ENCODE results near the gene RASA3. TPM values are rescaled to one million over a fixed set of nuclear protein-coding genes. Genes with fewer than 3 reads are reported as not detected.

Gene RASA3
- total RNA-seq, 1 donor from 2014 or later, result 25.3 TPM

DNA sequence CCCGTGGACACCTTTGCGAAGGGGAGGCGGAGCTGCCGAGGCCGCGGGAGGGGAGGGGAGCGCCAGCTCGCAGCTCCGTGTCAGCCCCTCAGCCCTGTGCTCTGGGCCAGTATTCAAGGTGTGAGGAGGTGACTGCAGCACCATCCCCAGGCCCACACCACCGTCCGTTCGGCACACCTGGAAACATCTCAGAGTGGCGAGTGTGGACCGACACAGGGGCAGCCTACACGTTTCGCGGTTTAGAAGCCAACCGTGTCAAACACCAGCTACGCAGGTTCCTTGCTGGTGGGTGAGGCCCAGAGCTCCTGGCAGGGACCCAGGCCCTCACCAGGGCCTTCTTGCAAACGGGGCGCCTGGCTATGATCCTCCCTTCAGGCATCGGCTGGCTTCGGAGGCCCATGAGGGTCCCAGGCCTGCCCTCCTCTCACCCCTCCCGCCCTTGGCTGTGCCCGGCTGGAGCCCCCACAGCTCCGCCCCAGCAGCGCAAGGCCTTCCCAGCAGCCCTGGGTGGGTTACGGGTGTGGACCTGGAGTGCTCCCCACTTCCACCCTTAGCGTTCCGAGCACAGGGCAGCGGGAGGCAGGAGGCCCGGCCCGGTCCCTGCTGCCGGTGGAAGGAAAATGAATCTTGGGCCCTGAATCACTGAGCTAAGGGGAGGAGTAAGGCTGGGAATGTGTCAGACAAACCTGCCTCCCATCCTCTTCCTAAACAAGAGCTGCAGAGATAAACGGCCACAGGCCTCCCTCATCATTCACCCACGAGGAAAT lies 159.8 kb downstream of the RASA3 start:
- no peak for DNase-seq (ENCODE audit: low spot score)

DNA sequence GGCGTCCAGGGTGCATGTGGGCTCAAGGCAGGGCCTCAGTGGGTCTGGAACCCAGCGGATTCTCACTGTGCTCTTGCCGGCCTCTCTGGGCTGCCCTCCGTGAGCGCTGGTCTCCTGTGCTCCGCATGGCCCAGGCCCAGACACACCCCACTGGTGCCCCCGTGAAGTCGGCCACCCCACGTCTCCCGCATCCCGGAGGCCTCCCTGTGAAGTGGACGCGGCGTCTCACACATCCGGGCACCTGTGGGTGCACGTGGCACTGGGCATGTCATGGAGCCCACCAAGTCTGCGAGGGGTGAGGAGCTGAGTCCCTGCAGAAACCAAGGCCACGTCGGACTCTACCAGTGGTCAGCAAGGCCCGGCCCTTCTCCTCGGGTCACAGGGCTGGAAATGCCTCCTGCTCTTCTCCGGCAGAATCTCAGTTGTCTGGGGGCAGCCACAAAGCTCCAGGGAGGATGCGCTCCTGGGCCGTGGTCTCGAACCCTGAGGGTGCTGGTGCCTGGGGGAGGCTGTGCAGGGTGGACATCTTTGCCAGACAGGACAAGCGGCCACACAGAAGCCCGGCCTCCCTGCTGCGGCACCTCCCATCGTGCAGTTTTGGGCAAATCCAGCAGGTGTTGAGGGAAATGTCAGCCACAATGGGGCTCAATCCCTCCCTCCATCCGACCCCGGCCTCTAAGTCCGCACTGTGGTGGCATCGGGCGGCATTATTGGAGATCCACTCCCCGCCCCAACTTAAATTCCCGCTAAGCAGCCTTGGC lies 160.8 kb downstream of the RASA3 start:
- DNase-seq (ENCODE audit: low spot score), result no peak

DNA sequence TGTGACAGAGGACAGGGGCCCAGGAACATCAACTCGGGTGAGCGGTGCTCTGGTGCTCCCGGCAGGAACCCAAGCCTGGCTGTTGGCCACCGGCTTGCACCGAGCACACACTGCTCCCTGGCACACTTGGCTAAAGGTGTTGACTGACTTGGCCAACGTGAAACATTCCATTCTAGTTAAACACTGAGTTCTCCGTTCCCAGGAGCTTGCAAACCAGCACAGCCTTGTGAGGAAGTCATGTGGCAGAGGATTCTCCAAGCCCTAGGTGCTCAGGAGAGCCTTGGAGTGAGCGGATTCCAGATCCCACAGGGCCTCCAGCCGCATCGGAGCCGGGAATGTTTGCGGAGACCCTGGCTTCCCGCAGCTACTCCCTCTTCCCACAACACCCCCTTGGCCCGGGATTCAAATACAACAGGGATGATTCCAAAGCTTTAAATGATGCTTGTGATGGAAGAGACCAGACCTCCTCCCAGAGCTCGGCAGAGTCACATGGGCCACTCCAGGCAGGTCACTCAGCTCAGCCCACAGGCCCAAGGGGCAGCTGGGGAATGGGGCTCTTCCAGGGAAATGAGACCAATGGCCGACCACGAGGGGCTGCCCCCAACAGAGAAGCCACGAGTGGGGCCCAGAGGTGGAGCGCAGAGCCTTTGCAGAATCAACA lies 161.5 kb downstream of the RASA3 start:
- no peak for DNase-seq (ENCODE audit: low spot score)

DNA sequence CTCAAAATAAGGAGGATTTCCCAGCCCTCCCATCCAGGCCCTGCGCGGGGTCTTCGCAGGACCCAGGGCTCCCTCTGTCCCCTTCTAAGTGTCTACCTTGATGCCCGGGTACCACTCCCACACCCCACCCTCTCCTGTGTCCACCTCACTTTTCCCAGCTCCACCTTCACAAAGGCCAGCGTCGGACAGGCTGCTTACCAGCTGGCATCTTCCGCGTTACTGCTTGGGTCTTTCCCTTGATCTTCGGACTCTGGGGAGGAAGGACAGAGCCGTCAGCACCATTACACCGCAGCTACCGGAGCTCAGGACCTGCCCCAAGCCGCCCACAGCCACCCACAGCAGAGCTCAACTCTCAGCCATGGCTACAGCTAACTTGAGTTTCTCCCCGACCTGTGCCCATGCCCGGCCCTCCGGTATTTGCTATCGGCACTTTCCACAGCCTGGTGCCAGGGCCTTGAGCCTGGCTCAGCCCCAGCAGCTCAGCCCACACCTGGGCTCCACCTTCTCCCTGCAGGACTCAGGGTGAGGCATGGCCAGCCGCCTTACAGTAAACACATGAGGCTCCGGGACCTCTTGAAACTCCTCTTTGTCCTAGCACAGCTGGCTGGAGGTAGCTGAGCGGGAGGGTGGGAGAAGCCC lies 162.3 kb downstream of the RASA3 start:
- DNase-seq (ENCODE audit: low spot score), result no peak

DNA sequence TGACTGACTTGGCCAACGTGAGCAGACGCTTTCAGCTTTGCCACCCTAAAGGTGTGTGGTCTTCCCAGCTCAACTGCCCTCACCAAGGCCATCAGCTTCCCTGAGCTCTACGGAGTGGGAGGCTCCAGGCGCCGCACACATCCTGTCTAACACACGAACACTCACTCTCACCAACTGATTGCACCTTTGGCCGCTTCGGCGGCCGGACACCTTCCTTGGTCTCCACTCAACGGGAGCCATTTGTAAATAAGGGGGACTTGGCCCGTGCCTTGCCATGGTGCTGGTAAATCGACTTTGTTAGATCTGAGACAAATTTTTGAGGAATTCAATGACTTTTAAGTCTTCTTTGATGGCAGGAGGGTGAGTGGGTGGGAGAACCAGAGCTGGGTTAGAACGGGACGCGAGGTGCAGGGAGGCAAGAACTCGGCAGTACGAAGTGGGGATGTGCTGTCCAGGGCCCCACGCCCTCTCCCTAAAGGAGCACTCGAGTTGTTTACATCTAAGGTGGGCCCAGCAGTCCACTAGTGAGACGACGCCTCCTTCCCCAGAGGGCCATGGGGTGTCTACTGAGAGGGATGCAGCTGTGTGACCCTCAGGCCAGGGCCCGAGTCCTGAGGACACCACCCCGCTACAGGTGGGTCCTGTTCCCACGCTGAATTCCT lies 163.0 kb downstream of the RASA3 start:
- DNase-seq (ENCODE audit: low spot score), result no peak

DNA sequence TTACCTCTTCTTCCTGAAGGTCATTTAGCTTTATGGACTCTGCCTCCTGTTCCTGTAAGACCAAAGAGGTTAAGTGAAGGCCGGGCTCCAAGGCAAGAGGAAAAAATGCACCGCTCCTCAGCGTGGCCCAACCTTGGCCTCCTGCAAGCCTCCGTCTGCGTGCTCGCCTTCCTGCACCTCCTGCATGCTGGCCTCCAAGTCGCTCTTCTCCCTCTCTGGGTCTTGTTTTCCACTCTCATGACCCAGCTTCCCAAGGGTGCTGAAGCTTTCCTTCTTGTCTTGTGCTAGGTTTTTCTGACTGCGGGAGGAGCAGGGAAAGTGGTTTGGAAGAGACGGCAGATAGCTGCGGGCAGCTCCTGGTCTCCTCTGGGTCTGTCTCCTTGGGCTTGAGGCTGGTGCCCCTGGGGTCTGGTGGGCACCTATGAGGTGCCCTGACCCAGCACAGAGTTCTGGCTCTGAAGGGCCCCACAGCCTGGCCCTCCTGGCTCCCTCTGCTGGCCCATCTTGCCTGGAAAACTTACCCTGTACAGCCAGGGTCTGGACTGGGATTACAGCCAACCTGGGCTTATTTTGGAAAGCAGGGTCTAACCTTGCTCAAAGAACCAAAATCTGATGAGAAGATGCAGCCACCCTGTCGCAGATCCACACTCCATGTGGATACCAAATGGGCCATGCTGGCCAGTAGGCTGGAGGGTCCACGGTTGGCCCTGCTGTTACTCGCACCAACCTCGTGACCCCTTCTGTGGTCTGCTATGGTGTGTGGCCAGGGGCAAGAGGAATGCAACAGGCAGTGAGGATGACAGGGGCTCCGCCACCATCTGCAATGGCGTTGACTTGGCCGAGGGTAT lies 163.7 kb downstream of the RASA3 start:
- DNase-seq (ENCODE audit: low spot score), result no peak

DNA sequence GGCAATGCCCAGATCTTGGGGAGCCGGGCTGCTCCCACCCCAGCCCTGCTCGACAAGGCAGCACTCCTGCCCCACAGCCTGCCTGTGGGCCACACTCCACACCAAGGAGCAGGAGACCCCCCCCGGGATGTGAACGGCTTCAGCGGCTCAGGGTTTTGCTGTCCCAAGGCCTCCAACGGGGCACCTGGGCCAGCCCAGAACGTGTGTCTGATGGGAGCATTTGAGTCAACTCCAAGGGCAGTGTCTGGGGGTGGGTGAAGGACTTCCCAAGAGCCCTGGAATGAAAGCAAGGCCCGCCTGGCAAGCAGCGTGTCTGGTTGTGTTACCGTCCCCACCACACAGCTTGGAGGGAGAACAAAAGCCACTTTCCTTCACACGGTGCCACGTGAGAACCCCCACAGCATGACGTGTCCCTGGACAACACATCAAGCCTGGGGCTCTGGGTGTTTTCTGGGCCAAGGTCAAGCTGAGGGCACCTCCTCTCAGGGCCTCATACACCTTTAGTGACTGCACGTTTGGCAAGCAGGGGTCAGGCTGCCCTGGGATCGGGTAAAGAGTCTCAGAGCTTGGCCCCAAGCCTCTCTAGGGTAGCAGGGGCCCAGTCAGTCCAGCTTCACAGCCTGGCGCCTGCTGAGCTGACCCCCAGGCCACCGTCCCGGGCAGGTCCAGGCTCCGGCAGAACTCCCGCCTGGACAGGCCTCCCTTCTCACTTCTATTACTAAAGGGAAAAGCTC lies 164.5 kb downstream of the RASA3 start:
- DNase-seq (ENCODE audit: low spot score), result no peak

DNA sequence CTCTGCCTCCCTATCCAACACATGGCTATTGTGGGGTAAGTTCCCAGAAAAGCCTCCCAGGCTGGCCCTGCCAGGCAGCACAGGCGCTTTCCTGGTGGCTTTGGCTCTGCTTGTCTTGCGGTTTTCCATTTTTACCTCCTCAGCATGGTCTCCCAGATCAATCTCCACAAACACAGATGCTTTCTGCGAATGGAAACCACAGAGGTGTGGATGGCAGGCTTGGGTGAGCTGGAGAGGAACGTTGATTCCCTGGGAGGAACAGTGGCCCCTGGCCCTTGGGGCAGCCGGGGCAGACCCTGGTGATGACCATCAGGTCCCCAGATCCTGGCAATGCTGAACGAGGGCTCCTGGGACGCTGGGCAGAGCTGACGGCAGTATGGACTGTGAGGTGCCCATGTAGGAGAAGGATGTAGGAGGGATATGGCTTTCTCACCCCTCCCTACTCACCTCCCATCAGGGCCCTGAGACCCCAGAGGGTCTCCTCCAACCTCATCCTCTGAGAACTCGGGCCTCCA lies 165.2 kb downstream of the RASA3 start:
- DNase-seq (ENCODE audit: low spot score), result no peak

DNA sequence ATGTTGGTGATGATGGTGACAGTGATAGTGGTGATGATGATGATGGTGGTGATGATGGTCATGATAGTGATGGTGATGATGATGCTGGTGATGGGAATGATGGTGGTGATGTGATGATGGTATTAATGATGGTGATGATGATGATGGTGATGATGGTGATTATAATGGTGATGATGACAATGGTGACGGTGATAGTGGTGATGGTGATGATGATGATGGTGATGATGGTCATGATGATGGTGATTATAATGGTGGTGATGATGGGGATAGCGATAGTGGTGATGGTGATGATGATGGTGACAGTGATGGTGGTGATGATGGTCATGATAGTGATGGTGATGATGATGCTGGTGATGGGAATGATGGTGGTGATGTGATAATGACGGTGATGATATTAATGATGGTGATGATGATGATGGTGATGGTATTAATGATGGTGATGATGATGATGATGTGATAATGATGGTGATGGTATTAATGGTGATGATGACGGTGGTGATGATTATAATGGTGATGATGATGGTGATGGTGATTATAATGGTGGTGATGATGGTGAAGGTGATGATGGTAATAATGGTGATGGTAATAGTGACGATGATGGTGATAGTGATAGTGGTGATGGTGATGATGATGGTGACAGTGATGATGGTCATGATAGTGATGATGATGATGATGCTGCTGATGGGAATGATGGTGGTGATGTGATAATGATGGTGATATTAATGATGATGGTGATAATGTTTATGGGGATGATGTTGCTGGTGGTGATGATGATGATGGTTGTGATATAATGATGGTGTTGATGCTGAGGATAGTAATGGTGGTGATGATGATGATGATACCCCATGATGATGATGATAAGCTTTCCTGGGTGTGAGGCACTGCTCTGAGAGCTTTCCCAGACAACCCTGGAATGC lies 166.2 kb downstream of the RASA3 start:
- no peak for DNase-seq (ENCODE audit: low spot score)

DNA sequence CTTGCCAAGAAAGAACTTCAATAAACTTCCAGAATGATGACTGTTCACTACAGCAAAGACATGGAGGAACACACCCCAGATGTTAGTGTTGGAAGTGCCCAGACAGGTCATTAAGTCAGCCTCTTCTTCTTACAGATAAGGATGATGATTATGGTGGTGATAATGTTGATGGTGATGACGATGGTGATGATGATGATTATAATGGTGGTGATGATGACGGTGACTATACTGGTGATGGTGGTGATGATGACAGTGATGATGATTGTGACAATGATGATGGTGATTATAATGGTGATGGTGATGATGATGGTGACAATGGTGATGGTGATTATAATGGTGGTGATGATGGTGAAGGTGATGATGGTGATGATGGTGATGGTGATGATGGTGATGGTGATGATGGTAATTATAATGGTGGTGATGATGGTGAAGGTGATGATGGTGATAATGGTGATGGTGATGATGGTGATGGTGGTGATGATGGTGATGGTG lies 167.0 kb downstream of the RASA3 start:
- no peak for DNase-seq (ENCODE audit: low spot score)

DNA sequence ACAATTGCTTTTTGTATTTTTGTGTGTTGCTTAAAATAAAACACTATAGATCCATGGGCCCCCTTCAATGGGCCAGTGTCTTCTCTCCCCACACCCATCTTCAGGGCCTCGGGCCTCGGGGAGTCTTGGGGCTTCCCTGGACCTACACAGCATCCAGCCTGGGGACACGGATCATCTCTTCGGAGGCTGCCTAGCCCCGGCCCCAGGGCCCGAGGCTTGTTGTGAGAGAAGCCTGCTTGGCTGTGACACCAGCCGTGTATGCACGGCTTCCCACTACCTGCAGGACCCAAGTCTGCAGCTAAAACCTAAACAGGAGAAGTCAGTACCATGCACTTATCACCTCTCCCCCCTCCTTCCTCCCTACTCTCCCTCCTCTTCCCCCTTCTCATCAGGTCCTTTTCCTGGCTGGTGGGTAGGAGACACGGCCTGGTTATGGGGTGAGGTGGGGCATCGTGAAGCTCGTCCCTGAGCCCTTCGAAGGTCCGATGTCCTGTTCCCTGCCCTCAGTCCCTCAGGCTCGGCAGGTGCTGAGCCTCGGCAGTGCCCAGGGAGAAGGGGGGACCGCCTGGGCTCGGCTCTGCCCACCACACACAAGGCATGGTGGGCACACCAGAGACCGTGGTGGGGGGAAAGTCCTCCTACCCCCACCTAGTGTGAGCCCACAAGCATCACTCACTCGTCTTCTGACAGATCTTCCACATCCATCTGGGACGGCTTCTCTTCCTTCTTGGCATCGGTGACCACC lies 168.0 kb downstream of the RASA3 start:
- DNase-seq (ENCODE audit: low spot score), result no peak

DNA sequence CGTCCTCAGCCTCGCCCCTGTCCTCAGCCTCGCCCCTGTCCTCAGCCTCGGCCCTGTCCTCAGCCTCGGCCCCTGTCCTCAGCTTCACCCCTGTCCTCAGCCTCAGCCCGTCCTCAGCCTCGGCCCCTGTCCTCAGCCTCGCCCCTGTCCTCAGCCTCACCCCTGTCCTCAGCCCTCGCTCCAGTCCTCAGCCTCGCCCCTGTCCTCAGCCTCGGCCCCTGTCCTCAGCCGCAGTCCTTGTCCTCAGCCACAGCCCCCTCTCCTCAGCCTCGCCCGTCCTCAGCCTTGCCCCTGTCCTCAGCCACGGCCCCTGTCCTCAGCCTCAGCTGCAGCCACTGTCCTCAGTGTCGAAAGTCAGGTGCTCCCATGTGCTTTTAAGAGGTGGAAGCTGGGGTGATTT lies 169.0 kb downstream of the RASA3 start:
- no peak for DNase-seq (ENCODE audit: low spot score)

DNA sequence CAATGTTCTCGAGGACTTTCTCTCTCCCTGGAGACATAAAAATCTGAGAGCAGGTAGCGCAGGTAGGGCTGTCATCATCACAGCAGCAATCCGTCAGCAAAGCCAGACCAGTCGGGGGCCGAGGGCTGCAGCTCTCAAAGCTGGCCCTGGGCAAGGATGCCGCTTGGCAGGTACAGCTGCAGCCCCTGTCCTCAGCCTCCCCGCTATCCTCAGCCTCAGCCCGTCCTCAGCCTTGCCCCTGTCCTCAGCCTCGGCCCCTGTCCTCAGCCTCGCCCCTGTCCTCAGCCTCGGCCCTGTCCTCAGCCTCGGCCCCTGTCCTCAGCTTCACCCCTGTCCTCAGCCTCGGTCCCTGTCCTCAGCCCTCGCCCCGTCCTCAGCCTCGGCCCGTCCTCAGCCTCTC lies 169.4 kb downstream of the RASA3 start:
- DNase-seq (ENCODE audit: low spot score), result no peak

DNA sequence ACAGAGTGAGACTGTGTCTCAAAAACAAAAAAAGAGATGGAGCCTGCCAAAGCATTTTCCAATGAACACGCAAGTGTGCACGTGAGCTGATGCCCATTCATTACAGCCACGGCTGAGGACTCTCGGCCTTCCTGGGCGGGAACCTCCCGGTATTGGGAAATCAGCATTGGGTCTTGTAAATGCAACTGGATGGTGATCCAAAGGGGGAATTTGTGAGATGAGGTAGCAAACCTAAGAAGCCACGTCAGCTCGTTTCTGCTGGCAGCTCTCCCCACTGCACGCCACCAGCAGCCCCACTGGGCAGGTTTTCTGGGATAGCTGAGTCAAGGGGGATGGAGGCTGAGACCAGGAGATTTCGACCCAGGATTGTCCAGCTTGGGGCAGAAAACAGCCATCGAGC lies 170.0 kb downstream of the RASA3 start:
- no peak for DNase-seq (ENCODE audit: low spot score)

DNA sequence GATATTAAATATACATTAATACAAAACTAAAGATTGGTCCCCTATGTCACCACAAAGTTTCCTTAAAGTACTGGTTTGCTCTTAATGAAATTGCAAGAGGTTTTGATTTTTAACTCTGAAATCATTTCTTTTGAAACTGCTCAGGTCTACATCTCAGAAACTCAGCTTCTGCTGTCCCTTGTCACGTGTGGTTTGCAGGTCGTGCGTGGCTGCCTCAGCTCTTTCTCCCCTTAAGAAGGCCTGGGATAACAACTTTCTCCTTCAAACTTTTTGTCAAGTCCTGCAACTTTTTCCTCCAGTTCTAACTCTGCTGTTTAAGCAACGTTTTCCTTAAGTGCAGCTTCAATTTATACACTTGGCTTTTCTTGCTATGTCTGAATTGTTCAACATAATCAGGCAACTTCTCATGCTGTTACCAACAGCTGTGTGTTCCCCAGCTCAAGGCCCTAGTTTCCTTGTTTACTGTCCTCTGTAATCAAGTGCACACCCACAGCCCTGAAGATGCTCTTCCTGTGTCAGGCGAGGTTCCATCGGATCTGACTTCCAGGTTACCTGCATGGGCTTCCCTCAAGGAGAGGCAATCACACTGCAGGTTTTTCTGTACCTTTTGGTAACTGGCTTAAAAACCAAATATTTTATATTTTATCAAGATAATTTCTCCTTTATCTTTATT lies 172.0 kb downstream of the RASA3 start:
- DNase-seq (ENCODE audit: low spot score), result no peak

DNA sequence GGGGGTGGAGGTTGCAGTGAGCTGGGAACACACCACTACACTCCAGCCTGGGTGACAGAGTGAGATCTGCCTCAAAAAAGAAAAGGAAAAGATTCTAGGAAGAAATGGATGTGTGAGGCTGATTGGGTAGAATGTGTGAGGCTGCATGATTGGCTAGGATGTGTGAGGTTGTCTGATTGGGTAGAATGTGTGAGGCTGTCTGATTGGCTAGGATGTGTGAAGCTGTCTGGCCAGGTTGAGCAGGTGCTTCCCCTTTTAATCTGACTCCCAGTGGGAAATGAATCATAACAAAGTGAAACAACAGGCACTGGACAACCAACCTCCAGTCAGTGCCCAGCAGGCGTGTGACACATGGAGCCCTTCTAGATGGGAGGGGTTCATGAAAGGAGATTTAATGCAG lies 173.2 kb downstream of the RASA3 start:
- no peak for DNase-seq (ENCODE audit: low spot score)

DNA sequence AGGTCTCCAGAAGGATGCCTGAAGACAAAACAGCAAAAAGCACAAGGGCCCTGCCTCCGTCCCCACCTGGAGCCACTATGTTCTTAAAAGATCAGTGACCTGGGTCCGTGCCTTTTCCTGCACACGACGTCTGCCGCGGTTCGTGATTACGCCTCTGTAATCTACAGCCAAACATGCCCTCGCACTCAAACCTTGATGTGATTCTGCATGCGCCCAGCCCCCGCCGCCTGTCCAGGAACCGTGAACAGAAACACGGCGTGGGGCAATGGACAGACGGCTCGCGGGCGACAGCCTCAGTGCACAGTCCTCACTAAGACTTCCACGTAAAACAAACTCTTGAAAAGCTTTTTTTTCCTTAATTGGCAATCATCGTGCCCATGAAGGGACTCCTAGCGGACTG lies 174.1 kb downstream of the RASA3 start:
- DNase-seq (ENCODE audit: low spot score), result no peak

Data from umbilical cord (tissue), 2 donors.